G401.6 (cell line): ENCODE measurements around the gene ATP4A.
A peak's percentile ranks its signal among the peaks of the same experiment; 100 is the strongest.

ENCODE experiments used
- FAIRE-seq: peaks from 2 replicates; lab custom pipeline; 2012; peaks lifted over from hg19 to GRCh38; lab: Jason Lieb, UNC

ATP4A gene

DNA sequence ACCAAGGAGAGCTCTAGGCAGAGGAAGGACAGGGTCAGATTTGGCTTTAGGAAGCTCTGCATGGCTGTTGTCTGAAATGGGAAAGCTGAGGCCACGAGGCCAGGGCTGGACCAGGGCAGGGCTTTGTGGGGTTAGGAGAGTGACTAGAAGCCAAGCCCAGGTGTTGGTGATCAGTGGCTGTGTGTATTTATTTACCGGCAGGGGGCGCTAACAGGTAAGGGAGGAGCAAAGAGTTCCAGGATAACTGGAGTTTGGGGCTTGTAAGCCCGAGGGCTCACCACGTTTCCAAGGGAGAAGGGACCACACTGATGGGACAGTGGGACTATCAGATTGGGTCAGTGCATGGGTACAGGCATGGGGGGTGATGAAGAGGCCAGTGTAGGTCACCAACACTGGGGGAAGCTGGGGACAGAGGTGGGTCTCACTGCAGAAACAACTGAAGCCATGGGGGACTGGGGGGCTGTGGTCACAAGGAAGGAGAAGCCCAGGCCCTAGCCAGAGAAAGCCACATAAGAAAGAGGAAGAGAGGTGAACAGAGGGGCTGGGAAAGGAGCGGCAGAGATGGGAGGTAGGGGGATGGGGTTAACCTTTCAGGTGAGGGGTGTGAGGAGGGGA lies 14.2 kb downstream of the ATP4A start:
- FAIRE-seq: peak; percentile 71

DNA sequence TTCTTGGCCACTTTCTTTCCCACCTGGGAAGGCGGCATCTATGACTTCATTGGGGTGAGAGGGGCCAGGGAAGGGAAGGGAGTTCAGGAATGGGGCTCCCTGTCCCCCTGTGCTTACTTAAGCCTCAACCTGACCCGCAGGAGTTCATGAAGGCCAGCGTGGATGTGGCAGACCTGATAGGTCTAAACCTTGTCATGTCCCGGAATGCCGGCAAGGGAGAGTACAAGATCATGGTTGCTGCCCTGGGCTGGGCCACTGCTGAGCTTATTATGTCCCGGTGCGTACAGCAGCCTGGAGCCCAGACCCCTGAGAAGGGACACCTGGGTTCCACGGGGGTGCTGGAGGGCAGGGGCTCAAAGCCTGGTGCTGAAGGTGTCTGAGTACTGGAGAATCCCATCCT lies 16.9 kb downstream of the ATP4A start:
- FAIRE-seq: no peak

DNA sequence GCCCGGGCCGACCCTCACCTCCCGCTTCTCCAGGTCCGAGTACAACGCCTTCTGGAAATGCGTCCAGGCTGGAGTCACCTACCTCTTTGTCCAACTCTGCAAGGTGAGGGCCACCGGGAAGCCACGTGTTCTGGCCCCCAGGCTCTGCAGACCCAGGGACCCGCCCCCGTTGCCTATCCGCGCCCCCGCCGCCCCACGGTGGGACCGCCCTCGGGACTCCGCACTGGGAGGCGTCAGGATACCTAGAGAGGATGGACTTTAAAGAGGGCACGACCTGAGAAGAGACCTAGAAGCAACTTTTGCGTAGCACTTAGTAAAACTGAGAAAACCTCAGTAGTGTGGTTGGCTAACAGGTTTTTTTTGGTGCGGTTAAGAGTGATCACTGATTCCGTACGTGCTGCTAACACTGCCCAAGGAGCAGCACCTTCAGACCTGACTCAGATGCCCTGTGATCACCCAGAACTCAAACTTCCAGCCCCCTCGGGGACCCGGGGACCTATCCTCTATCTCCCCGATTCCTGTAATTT lies 17.5 kb downstream of the ATP4A start:
- no peak for FAIRE-seq

DNA sequence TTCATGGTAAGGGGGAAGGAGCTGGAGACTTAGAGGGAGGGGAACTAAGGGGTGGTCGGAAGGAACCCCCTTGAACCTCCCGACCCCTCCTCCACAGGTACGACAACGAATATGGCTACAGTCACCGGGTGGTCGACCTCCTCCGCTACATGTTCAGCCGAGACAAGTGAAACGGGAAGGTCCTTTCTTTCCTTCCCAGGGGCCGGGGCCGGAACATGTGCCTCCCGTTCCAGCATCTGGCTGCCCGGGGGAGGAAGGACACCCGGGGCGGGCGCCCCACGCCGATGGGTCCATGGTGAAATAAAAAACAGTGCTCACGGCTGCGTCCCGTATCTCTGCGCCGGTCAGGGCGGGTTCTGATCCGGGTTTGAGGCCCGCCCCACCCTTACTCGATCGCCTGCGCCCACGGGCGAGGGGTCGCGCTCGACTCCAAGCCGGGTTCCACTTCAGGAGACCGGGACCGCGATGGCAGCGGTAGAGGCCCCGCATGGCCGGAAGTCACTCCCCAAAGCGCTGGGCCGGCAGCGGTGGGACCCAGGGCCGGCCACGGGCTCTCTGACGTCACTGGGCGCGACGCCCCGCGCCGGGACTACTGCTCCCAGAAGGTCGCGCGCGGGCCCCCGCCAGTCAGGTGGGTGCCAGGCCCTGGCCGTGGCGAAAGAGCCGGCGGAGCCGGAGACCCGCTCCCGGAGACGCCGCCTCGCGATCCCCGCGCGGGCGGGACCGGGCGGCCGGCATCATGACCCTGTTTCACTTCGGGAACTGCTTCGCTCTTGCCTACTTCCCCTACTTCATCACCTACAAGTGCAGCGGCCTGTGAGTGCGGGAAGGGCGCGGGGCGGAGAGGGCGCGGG lies 18.2 kb downstream of the ATP4A start, which contains the start of gene TMEM147:
Gene TMEM147 (plus strand): TSS at position 626 of the 854 bp plus-strand sequence. CDS start 114 bp downstream, at position 740.
- no peak for FAIRE-seq

DNA sequence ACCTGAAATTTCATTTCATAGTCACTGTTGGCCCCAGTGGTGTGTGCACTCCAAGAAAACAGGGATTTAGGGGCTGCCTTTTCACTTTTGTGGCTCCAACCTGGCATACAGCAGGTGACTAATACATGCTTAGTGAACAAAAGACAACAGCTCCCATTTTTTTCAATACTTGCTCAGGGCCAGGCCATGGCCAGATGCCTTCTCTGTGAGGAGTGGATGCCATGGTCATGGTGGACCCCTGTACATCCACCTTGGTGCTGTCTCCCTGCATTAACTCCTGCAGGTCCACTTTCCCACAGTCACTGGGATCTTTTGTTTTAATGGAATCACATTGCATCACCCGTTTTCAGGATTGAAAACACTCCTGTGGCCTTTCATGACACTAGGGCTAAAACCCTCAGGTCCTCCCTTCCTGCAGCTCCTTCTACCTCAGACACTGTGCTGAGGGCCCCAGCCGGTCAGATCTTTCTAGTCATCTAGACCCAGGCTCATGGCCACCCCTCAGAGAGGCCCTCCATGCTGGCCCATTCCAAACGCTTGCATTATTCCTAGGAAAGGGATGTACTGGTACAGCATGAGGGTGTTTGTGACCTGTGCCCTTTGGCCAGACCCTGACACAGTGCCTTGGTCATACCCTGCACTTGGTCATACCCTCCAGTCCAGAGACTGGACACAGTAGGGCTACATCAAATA lies 19.2 kb downstream of the ATP4A start:
- FAIRE-seq: no peak

DNA sequence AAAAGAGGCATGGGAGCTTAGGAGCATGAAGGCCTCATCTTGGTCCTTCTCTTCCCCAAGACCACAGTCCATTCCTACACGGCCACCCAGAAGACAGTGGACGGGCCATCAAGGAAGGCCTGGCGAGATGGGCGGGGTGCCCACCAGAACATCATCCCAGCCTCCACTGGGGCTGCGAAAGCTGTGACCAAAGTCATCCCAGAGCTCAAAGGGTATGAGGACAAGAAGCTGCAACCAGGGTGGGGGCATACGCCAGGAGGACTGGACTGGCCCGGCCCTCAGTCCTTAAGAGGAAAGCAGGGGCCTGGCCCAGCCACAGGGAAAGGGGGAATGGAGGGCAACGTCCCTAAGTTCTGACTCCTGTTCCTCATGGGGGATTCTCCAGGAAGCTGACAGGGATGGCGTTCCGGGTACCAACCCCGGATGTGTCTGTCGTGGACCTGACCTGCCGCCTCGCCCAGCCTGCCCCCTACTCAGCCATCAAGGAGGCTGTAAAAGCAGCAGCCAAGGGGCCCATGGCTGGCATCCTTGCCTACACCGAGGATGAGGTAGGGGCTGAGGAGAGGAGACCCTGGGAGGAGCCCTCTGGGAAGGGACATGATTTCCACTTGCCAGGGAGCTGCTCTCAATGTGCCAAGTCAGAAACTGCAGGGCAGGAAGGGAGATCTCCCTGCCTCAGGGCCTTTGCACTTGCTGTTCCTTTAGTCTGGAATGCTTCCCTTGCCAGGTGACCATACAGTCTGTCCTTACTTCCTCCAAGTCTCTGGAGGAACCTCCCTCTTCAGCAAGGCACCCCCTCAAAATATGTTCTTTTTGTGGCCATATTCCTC lies 20.0 kb downstream of the ATP4A start:
- FAIRE-seq: no peak

DNA sequence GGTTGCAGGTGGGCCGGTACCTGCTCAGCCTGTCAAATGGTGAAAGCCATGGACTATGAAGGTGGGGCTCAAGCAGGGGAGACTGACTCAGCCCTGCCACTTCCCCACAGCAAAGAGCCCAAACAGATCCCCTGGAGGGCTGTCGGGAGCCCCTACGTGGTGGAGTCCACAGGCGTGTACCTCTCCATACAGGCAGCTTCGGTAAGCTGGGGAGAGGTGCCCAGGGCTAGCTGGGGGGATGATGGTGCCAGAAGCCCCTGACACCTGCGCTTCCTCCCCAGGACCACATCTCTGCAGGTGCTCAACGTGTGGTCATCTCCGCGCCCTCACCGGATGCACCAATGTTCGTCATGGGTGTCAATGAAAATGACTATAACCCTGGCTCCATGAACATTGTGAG lies 21.2 kb downstream of the ATP4A start:
- no peak for FAIRE-seq

DNA sequence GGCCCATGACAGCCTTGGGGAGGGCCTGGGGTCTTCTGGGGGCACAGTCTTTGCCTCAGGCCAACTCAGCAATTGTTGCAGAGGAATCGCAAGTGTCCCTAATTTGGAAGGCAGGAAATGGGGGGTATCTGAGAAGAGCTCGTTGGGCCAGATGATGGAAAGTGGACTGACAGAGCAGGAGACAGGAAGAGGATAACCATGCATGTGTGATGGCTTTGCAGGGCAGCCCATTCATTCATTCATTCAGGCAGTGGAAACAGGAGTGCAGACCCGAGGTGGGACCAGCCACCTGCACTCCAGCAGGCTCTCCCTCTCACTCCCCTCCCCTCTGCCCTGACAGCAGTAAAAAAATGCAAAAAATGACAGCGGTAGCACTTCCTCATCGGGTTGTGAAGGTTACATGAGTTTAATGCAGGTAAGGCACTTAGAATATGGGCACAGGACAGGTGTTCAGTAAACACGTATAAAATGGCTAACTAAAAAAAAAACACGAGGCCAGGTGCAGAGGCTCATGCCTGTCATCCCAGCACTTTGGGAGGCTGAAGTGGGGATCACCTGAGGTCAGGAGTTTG lies 23.0 kb downstream of the ATP4A start:
- no peak for FAIRE-seq

DNA sequence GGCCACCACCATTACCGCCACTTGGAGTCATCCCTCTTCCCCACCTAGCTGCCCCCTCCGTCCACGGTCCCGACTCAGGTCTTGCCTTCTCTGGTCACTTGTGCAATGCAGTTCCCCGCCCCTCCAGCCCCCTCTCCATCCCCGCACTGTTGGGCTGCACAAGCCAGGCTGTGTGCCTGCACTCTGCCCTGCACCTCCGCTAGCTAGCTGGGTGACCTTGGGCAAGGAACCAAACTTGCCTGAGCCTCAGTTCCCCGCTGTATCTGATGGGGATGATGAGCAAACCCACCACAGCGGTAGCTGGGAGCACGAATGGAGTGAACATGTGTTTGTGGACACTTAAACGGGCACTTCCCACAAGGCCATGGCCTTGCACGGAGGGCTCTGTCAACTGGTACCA lies 23.6 kb downstream of the ATP4A start:
- no peak for FAIRE-seq

DNA sequence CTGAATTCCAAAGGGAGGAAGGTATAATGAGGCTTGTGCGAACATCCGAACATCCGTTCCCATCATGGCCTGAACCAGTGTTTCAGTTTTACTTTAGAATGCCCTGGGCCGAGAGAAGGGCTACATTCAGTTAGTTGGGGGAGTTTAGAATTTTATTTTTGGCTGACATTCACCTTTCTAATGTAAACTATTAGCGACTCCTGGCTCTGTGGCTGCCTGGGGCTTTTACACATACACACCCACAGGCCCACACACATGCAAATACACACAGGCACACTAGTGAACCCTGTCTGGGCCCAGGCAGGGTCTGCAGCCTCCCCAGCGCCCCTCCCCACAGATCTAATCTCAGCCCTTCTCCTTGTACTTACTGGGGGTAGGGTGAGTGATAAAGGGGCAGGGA lies 24.1 kb downstream of the ATP4A start:
- FAIRE-seq: no peak

DNA sequence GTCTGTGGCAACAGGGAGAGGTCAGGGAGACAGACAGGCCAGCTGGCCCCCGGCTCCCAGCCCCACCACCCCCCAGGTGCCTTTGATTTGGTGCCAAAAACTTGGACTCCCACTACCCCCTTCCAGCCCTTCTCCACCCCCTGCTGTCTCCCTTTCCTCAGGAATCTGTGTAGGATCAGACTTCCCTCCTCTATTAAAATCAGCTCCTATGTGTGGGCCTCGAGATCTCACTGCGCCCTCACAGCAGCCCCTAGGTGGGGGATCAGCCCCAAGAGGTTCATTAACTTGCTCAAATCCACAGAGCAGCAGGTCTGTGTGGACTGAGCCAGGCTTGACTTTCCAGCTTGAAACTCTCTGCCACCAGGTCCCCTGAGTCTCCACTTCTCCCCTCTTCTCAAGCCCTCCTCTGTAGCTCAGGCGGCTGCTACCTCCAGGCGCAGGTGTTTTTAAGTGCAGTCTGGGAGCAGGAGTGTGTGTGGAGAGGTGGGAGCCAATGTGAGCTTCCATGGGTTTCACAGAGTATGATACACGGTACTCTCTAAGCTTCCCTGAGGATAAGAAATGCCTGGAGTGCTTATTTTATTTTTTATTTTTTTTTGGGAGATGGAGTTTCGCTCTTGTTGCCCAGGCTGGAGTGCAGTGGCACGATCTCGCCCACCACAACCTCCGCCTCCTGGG lies 28.5 kb downstream of the ATP4A start:
- FAIRE-seq: no peak

DNA sequence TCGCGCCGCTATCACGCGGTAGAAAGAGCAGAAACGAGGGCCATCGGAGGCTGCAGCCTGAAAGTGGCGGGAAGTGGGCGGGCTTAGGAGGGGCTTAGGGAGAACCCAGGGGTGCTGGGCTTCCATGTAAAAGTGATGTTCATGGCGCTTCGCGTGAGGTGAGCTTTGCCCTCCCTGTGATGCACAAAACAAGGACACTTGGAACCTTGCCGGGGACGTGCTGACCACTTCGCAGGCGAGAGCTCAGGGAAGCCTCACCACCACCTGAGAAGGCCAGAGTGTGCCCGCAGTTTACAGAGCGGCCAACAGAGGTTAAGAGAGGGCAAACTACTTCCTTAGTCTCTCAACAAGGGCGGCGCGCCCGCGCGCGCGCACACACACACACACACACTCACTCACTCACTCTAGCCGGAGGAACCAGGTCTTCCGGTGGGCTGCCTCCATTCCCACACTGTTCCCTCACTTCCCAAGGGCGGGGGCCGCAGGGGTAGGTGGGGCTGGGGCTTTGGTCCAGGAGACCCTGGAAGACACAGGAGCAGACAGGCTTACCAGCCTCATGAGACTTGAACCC lies 29.6 kb downstream of the ATP4A start:
- FAIRE-seq: no peak

DNA sequence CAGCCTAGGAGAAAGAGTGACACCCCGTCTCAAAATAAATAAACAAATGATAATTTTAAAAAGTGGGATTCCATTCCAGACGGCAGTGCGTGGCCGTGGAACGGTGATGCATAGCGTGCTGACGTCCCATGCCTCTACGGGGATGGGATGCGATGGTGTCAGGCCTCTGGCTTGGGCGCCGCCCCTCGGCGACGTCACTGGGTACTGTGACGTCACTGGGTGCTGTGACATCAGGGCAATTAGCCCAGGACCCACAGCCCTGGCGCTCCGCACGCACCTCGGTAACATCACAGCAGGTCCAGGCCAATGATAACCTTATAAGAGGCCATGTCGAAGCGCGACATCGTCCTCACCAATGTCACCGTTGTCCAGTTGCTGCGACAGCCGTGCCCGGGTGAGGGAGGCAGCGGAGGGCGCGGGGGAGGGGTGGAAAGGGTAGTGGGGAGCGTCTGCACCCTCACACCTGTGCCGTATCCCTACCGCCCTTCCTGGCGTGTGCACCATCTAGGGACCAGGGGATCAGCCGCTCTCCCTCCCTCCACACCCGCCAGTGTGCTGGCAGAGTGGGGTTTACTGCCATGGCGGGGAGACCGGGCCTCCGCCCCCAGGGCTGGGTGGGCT lies 30.1 kb downstream of the ATP4A start, which contains the start of gene GAPDHS:
Gene GAPDHS (plus strand): TSS at position 256 of the 621 bp plus-strand sequence. CDS start 72 bp downstream, at position 328.
- FAIRE-seq: no peak

DNA sequence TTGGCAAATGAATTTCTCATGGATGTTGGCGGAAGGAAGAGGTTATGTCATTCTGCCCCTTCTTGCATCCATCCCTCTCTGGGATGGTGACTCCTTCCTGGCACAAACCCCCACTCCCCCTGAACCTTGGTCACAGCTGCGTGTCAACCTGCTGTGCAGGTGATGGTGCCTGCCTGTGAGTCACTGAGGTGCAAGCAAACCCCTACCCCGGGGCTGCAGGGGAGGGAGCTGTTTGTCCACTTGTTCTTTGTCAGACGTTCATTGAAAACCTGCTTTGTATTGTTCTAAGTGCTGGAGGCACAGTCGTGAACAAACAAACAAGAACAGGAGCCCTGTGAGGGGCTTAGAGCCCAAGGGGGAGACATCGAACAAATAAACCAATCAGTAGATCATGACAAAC lies 32.2 kb downstream of the ATP4A start:
- FAIRE-seq: no peak

DNA sequence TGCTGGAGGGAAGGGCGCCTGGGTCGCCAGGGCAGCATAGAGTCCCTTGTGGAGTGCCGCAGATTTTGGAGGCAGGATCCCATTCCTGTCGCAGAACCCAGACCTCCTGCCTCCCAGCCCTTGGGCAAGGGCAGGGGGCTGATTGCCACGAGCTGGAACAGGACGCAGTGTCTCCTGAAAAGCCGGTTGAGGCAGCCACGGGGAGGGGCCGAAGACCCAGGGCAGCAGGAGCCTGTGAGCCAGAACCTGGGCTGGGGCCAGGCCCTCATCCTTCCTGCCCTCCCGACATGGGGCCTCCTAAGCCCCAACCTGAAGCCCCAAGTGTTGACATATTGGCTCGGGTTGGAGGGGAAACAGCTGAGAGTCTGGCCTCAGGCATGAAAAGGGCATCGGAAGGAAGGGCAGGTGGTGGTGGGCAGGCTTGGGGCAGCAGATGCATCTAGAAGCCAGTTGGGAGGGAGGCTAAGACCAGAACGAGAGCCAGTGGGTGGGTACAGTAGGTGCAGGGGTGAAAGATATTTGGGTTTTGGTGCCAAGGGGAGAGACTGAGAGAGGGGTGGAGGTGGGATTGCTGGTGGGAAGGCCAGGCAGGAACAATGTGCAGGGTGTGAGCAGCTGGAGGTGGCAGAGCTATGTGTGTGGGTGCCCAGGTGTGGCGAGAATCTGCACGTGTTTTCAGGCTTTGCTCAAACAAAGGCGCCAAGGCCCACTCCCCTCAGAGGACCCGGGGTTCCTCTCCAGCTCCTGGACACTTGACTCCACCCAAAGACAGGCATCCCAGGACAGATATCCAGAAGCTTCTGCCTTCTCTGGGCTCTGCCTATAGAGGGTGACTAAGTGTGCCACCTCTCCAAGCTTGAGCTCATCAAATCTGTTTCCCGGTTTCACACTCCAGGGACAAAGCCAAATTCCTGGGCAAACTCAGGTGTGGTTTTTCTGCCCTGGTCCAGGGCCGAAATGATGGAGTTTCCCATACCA lies 33.9 kb downstream of the ATP4A start:
- FAIRE-seq: no peak

DNA sequence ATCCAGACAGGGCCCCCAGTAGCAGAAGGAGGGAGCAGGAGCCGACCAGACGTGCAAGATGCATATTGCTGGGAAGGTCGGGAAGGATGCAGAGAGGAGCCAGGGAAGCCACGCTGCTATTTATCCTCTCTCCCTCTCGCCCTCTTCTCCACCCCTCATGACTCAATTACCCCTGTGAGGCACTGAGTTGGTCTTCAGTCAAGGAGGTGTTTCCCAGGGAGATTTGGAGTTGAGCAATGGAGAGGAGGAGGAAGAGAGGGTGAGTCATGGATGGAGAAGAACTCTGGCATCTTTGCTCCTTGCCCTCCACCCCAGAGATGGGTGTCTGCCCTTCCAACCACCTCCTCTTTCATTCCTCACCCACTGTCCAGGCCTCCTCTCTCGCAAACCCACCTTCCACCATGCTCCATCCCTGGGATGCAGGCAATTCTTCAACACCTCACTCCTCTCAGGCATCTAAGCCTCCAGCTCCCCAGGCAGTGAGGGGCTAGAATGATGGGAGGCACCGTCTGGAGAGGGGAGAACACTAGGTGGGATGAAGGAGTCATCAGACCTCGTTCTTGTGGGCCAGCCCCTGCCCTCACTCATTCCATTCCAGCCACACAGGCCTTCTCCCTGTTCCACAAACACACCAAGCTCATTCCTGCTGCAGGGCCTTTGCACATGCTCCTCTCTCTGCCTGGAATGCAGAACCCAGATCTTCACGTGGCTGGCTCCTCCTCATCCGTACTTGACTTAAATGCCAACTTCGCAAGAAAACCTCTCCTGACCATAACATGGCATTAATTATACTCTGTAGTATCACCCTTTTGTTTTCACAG lies 35.0 kb downstream of the ATP4A start, which contains the start of gene SBSN:
Gene SBSN (minus strand): TSS at position 94 of the 821 bp plus-strand sequence. CDS start 30 bp downstream, at position 64.
- no peak for FAIRE-seq

DNA sequence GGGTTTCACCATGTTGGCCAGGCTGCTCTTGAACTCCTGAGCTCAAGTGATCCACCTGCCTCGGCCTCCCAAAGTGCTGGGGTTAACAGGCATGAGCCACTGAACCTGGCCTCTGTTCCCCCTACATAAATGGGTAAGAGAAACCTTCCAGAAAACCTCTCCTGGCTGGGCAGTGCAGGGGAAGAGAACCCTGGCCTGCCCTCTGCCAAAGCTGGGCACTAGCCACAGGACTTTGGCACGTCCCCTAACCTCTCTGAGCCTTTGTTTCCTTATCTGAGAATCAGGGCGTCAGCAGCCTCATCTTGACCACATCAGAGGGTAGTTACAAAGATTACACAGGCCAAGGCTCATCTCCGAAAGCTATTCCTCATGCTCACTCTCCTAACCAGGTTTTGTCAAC lies 37.6 kb downstream of the ATP4A start:
- no peak for FAIRE-seq
